Mesendoderm (in vitro differentiated cells): ENCODE measurements around the gene UBA7.

Source experiments
- DNase-seq: peaks from one replicate; pipeline ENCODE4 v3.0.0; 2013
- H2AK5ac ChIP-seq: 2 replicates; pipeline ENCODE4 v1.6.1; 2013; ENCODE audit warnings: low read length, inconsistent platforms
- H2BK120ac ChIP-seq: 2 replicates; pipeline ENCODE4 v1.6.1; 2013; ENCODE audit warnings: low read depth, mild to moderate bottlenecking, low read length, moderate library complexity, mixed read lengths
- H2BK15ac ChIP-seq: replicated peaks from 2 replicates; pipeline ENCODE4 v1.6.1; 2013; ENCODE audit warnings: low read depth, mild to moderate bottlenecking, moderate library complexity
- H2BK5ac ChIP-seq: 2 replicates; pipeline ENCODE4 v1.6.1; 2013; ENCODE audit warnings: low read length, inconsistent platforms
- H3K18ac ChIP-seq: 2 replicates; pipeline ENCODE4 v1.6.1; 2013; ENCODE audit warnings: mild to moderate bottlenecking, low read length, mixed read lengths
- H3K23ac ChIP-seq: one replicate; pipeline ENCODE4 v1.6.1; 2013; ENCODE audit warnings: low read length
- H3K27ac ChIP-seq: 2 replicates; pipeline ENCODE4 v1.5.1; 2013; ENCODE audit warnings: low read depth, mild to moderate bottlenecking, inconsistent platforms, low read length, moderate library complexity
- H3K27me3 ChIP-seq: 2 replicates; pipeline ENCODE4 v1.6.1; 2013; ENCODE audit warnings: low read length, control low read depth, mild to moderate bottlenecking, inconsistent platforms; ENCODE audit not compliant: insufficient read depth, poor library complexity
- H3K36me3 ChIP-seq: 2 replicates; pipeline ENCODE4 v1.6.1; 2013; ENCODE audit warnings: low read length, inconsistent platforms; ENCODE audit not compliant: control insufficient read depth, insufficient read depth
- H3K4ac ChIP-seq: one replicate; pipeline ENCODE4 v1.6.1; 2013; ENCODE audit warnings: low read depth, mild to moderate bottlenecking, low read length, moderate library complexity
- H3K4me1 ChIP-seq: 2 replicates; pipeline ENCODE4 v1.6.1; 2013; ENCODE audit warnings: low read depth, low read length, inconsistent platforms; ENCODE audit not compliant: control insufficient read depth
- H3K4me2 ChIP-seq: 2 replicates; pipeline ENCODE4 v1.6.1; 2013; ENCODE audit warnings: low read length
- H3K4me3 ChIP-seq: 2 replicates; pipeline ENCODE4 v1.5.1; 2013; ENCODE audit warnings: mild to moderate bottlenecking, low read length
- H3K56ac ChIP-seq: one replicate; pipeline ENCODE4 v1.6.1; 2013; ENCODE audit warnings: low read length
- H3K79me1 ChIP-seq: 2 replicates; pipeline ENCODE4 v1.6.1; 2013; ENCODE audit warnings: low read length, inconsistent platforms
- H3K79me2 ChIP-seq: 2 replicates; pipeline ENCODE4 v1.6.1; 2013; ENCODE audit warnings: mild to moderate bottlenecking, low read length; ENCODE audit not compliant: control insufficient read depth, insufficient read depth
- H3K9ac ChIP-seq: 2 replicates; pipeline ENCODE4 v1.6.1; 2013; ENCODE audit warnings: low read length, inconsistent platforms
- H4K5ac ChIP-seq: one replicate; pipeline ENCODE4 v1.6.1; 2013; ENCODE audit warnings: low read length
- H4K8ac ChIP-seq: one replicate; pipeline ENCODE4 v1.6.1; 2013; ENCODE audit warnings: low read depth, mild to moderate bottlenecking, control low read depth, low read length, moderate library complexity
- WGBS: extraction: QIAGEN DNeasy Blood & Tissue Kit; methylation state at CpG from one replicate; pipeline ENCODE4 v1.1.7; 2013; ENCODE audit warnings: low lambda C conversion rate, missing lambda C conversion rate; ENCODE audit not compliant: insufficient coverage; ENCODE audit errors: extremely low coverage; 5-methylcytosine and 5-hydroxymethylcytosine counted together

UBA7 gene

DNA sequence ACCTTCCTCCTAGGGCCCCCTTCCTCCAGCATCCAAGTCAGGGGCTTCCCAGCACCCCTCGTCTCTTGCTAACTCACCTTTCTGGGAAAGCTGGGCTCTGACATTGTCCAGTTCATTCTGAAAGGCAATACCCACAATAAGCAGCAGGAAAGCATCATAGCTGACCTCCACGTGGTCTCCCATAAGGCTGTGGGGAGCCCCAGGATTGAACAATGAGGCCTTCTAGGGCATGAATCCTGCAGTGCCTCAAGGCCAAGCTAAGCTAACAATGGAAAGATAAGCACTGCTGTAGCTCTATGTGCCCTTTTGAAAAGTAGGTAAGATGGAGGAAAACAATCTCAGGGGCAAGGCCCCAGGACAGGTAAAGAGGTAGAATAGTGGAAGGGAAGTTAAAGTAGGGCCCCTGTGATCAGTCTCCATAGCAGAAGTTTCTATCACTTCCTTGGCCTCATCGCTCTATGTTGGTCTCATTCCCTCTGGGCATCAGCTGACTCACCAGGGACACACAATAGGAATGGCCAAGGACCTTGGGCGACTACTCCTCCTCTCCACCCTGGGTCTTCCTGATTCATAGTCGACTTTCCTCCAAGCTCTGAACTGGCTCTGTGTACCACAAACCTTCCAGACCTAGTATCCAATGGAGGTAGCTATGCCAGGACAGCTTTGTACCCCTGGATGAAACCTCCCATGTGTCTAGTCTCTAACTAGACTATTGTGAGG is 30.9 kb upstream of the UBA7 start:
- Histone ChIP-seq H3K36me3 (peaks cover 7% of the 10 kb centered on the region), H3K4me1 (no peaks in the 10 kb centered on the region)
- no CpG with 5 or more reads among the region's 5 CpGs for WGBS

DNA sequence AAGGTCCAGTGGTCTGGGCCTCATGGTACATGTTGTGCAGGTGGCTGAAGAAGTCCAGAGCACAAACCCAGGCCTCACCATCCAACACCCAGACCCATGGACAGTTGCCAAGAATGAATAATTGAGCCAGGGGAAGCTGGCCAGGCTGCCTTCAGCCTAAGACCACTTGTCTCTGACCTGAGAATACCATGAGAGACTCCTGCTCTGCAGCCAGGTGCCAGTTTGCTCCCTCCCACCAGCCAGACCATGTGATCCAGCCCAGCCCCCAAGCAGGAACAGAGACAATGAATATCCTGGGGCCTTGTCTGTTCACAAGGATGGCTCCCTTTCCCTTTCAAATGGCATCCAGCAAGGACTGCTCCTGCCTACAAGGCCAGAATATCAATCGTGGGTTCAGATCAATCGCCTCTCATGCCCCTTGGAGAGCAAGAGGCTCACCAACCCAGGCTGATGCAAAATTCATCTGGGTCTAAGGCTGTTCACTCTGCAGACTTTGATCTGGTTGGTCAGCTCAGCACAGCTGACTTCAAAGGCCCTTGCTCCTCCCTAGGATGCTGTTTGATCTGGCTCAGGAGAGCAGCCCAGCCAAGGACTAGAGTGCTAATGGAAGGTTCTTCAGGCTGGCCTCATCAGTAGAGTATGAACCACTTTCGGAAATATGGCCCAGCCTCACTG is 29.2 kb upstream of the UBA7 start:
- Histone ChIP-seq H4K8ac (no peak overlapping the region), H3K79me2 (no peaks in the 10 kb centered on the region), H4K5ac (no peak overlapping the region), H2BK15ac (no peak overlapping the region), H2AK5ac (no peak overlapping the region), H2BK120ac (no peak overlapping the region), H3K18ac (no peak overlapping the region), H3K9ac (no peak overlapping the region), H3K36me3 (peaks cover 10% of the 10 kb centered on the region), H3K23ac (no peak overlapping the region), H3K27me3 (no peaks in the 10 kb centered on the region), H3K79me1 (no peaks in the 10 kb centered on the region), H3K4me1 (no peaks in the 10 kb centered on the region), H3K27ac (no peak overlapping the region), H2BK5ac (no peak overlapping the region), H3K4me3 (no peak overlapping the region), H3K4ac (no peak overlapping the region), H3K56ac (no peak overlapping the region), H3K4me2 (no peak overlapping the region)
- DNase-seq: peak; percentile 12
- WGBS: no CpG with 5 or more reads among the region's 3 CpGs

More for the DNA sequence above, 30.9 kb upstream of the UBA7 start:
- Histone ChIP-seq H3K27ac (no peak overlapping the region), H4K8ac (no peak overlapping the region), H4K5ac (no peak overlapping the region), H2BK15ac (no peak overlapping the region), H2AK5ac (no peak overlapping the region), H3K23ac (no peak overlapping the region), H3K18ac (no peak overlapping the region), H3K56ac (no peak overlapping the region), H3K4me3 (no peak overlapping the region), H3K9ac (no peak overlapping the region), H3K79me2 (no peaks in the 10 kb centered on the region), H2BK5ac (no peak overlapping the region), H3K4ac (no peak overlapping the region), H2BK120ac (no peak overlapping the region), H3K27me3 (no peaks in the 10 kb centered on the region), H3K4me2 (no peak overlapping the region), H3K79me1 (no peaks in the 10 kb centered on the region)
- DNase-seq: no peak

DNA sequence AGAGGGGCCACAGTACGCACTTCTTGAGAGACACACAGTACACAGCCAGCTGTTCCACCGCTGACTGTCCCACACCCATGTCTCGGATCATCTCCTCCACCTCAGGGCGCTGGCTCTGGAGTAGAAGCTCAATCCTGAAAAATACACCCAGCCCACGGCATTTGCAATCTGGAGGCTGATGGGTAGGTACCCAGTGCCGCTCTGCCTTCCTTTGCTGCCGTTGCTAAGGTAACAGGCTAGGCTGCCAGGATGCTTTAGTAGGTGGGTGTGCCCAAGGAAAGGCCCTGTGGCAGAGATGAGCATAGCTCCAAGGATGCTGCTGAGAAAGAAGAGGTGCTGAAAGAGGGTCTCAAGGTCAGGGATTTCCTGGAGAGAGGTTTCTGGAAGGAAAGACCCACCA is 28.1 kb upstream of the UBA7 start:
- Histone ChIP-seq H3K79me2 (no peaks in the 10 kb centered on the region), H3K27ac (no peak overlapping the region), H3K79me1 (no peaks in the 10 kb centered on the region), H2BK120ac (no peak overlapping the region), H3K36me3 (peaks cover 8% of the 10 kb centered on the region), H3K18ac (no peak overlapping the region), H3K9ac (no peak overlapping the region), H3K4ac (no peak overlapping the region), H3K4me3 (no peak overlapping the region), H2AK5ac (no peak overlapping the region), H4K5ac (no peak overlapping the region), H2BK5ac (no peak overlapping the region), H3K23ac (no peak overlapping the region), H3K4me1 (no peaks in the 10 kb centered on the region), H3K4me2 (no peak overlapping the region), H3K27me3 (no peaks in the 10 kb centered on the region), H3K56ac (no peak overlapping the region), H4K8ac (no peak overlapping the region), H2BK15ac (no peak overlapping the region)
- WGBS: no CpG with 5 or more reads among the region's 7 CpGs
- no peak for DNase-seq

DNA sequence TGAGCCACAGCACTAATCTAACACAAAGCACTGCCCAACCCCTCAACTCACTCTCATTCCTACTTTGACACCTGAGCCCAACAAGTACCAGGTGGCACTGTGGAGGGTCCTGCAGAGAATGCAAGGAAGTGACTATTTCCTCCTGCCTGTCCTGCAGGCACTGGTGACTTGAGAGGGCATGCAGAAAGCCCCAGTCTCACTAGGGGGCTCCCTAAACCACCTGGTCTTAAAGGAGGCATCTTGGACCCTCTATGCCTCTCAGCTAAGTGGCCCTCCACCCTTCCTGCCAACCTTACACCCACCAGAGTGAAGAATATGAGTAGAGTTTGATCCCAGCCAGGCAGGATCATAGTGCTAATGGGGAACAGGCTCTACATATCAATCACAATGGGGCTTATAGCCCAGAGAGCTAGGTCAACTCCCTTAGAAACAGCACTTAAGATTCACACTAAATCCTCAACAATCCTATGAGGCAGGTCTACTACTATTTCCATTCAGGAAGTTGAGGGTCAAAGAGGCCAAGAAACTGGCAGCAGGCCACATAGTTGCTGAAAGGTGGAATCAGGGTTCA is 27.5 kb upstream of the UBA7 start:
- Histone ChIP-seq H3K56ac (no peak overlapping the region), H3K4me1 (no peaks in the 10 kb centered on the region), H3K27ac (no peak overlapping the region), H2AK5ac (no peak overlapping the region), H3K4me2 (no peak overlapping the region), H3K23ac (no peak overlapping the region), H3K79me2 (no peaks in the 10 kb centered on the region), H4K8ac (no peak overlapping the region), H2BK120ac (no peak overlapping the region), H3K79me1 (no peaks in the 10 kb centered on the region), H4K5ac (no peak overlapping the region), H3K27me3 (no peaks in the 10 kb centered on the region), H3K18ac (no peak overlapping the region), H3K4me3 (no peak overlapping the region), H3K36me3 (peaks cover 4% of the 10 kb centered on the region), H2BK5ac (no peak overlapping the region), H2BK15ac (no peak overlapping the region), H3K4ac (no peak overlapping the region), H3K9ac (no peak overlapping the region)
- peak; percentile 69 for DNase-seq

DNA sequence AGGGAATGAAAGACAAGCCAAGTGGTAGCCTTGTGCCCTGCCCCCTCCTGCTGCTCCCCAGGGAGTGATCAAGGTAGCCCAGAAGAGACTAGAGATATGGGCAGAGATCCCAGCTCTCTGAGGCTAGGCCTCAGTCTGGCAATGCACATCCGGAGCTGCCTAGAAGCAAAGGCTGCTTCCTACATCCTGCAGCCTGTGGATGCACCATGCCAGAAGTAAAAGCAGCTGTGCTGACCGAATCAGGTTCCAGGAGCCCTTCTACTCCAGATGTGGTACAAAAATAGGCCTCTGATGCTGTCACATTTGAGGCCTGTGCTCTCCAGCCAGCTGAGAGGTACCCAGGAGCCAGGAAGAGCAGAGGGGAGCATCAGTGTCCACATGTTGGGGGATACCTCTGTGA is 26.6 kb upstream of the UBA7 start:
- WGBS: no CpG with 5 or more reads among the region's 2 CpGs
- Histone ChIP-seq H3K79me2 (no peaks in the 10 kb centered on the region), H2BK5ac (no peak overlapping the region), H3K79me1 (no peaks in the 10 kb centered on the region), H3K18ac (no peak overlapping the region), H4K5ac (no peak overlapping the region), H4K8ac (no peak overlapping the region), H3K23ac (no peak overlapping the region), H3K9ac (no peak overlapping the region), H3K27me3 (no peaks in the 10 kb centered on the region), H3K27ac (no peak overlapping the region), H3K4me2 (no peak overlapping the region), H3K4me1 (no peaks in the 10 kb centered on the region), H3K4me3 (no peak overlapping the region), H2BK15ac (no peak overlapping the region), H3K56ac (no peak overlapping the region), H3K4ac (no peak overlapping the region), H2AK5ac (no peak overlapping the region), H2BK120ac (no peak overlapping the region), H3K36me3 (peaks cover 4% of the 10 kb centered on the region)
- no peak for DNase-seq
